Liver (tissue), 9 donors: ENCODE measurements around the gene LOX. TPM values are rescaled to one million over a fixed set of nuclear protein-coding genes. Genes with fewer than 3 reads are reported as not detected.

Experiments
- DNase-seq: peaks from one replicate; pipeline ENCODE4 v3.0.0-alpha.2; 2017; ENCODE audit warnings: low spot score
- H3K27ac ChIP-seq, 2 donors: one replicate each; pipeline ENCODE4 v1.7.0; 2013; ENCODE audit warnings: inconsistent platforms in 2 of 2, low read length in 2 of 2, control low read depth in 1 of 2, low read depth in 1 of 2, mild to moderate bottlenecking in 1 of 2
- H3K27me3 ChIP-seq, 4 donors: one replicate each; pipeline versions ENCODE4 v1.6.1 to v1.7.0; 2013; ENCODE audit warnings: low read length in 3 of 4, inconsistent platforms in 1 of 4, mild to moderate bottlenecking in 1 of 4, moderate library complexity in 1 of 4; ENCODE audit not compliant: control insufficient read depth in 4 of 4, insufficient read depth in 4 of 4
- H3K36me3 ChIP-seq, 4 donors: one replicate each; pipeline versions ENCODE4 v1.6.1 to v1.7.0; 2013; ENCODE audit warnings: low read length in 3 of 4, mild to moderate bottlenecking in 3 of 4, low read depth in 1 of 4, moderate library complexity in 1 of 4; ENCODE audit not compliant: control insufficient read depth in 4 of 4, insufficient read depth in 3 of 4
- H3K4me1 ChIP-seq, 4 donors: one replicate each; pipeline versions ENCODE4 v1.6.1 to v1.7.0; 2013; ENCODE audit warnings: low read length in 3 of 4, mild to moderate bottlenecking in 3 of 4, moderate library complexity in 1 of 4; ENCODE audit not compliant: control insufficient read depth in 4 of 4, insufficient read depth in 4 of 4
- H3K4me3 ChIP-seq, 3 donors: one replicate each; pipeline versions ENCODE4 v1.6.1 to v1.7.0; 2013; ENCODE audit warnings: low read length in 3 of 3, control low read depth in 1 of 3, low read depth in 1 of 3, mild to moderate bottlenecking in 1 of 3
- H3K9ac ChIP-seq, 2 donors: one replicate each; pipeline ENCODE4 v1.7.0; 2013; ENCODE audit warnings: low read length in 2 of 2, mild to moderate bottlenecking in 2 of 2, moderate library complexity in 2 of 2, control low read depth in 1 of 2, low read depth in 1 of 2
- H3K9me3 ChIP-seq, 4 donors: one replicate each; pipeline versions ENCODE4 v1.6.1 to v1.7.0; 2013; ENCODE audit warnings: low read length in 3 of 4; ENCODE audit not compliant: control insufficient read depth in 4 of 4
- EGR1 ChIP-seq, 2 donors: IDR thresholded peaks; 2 replicates each; pipeline ENCODE4 v1.6.1; 2016 to 2018; ENCODE audit warnings: antibody characterized with exemption in 2 of 2, low read depth in 2 of 2
- FOXA1 ChIP-seq: IDR thresholded peaks from 2 replicates; pipeline ENCODE4 v1.6.1; 2016; ENCODE audit warnings: antibody characterized with exemption
- GABPA ChIP-seq, 2 donors: IDR thresholded peaks in 1 of 2; conservative IDR thresholded peaks in 1 of 2; 2 replicates each; pipeline ENCODE4 v1.6.1; 2016; ENCODE audit warnings: antibody characterized with exemption in 2 of 2, mild to moderate bottlenecking in 1 of 2, moderate library complexity in 1 of 2
- HNF4A ChIP-seq, 2 donors: conservative IDR thresholded peaks; 2 replicates each; pipeline ENCODE4 v1.6.1; 2016; ENCODE audit warnings: antibody characterized with exemption in 2 of 2, mild to moderate bottlenecking in 2 of 2
- MAX ChIP-seq: IDR thresholded peaks from 2 replicates; pipeline ENCODE4 v1.6.1; 2016; ENCODE audit warnings: antibody characterized with exemption
- NR2F2 ChIP-seq: IDR thresholded peaks from 2 replicates; pipeline ENCODE4 v1.6.1; 2016; ENCODE audit warnings: antibody characterized with exemption
- REST ChIP-seq: IDR thresholded peaks from 2 replicates; pipeline ENCODE4 v1.6.1; 2016; ENCODE audit warnings: antibody characterized with exemption, mild to moderate bottlenecking
- SP1 ChIP-seq: IDR thresholded peaks from 2 replicates; pipeline ENCODE4 v1.6.1; 2018; ENCODE audit warnings: antibody characterized with exemption, mild to moderate bottlenecking
- TAF1 ChIP-seq: conservative IDR thresholded peaks from 2 replicates; pipeline ENCODE4 v1.6.1; 2016; ENCODE audit warnings: antibody characterized with exemption, mild to moderate bottlenecking
- YY1 ChIP-seq: IDR thresholded peaks from 2 replicates; pipeline ENCODE4 v1.6.1; 2016; ENCODE audit warnings: antibody characterized with exemption, mild to moderate bottlenecking
- ZBTB33 ChIP-seq: IDR thresholded peaks from 2 replicates; pipeline ENCODE4 v1.6.1; 2016; ENCODE audit warnings: antibody characterized with exemption
- WGBS: extraction: QIAGEN DNeasy Blood & Tissue Kit; methylation state at CpG from one replicate; pipeline ENCODE4 v1.1.7; 2013; 5-methylcytosine and 5-hydroxymethylcytosine counted together
- polyA plus RNA-seq, 2 donors: library from polyadenylated mRNA; stranded (reverse) in 1 of 2; unstranded in 1 of 2; fragments of 200-250 nt in 1 of 2; fragments of >200 nt in 1 of 2; fragmentation: Nextera tagmentation in 1 of 2; extraction: Ambion mirVana in 1 of 2; gene quantifications; one replicate each; pipeline versions ENCODE4 v1.2.1 to v1.2.3, GENCODE V29; 2013 to 2015
- total RNA-seq, 2 donors: library from RNA; depleted of rRNA; stranded (reverse); fragments of >200 nt; gene quantifications; one replicate each; pipeline ENCODE4 v1.2.3, GENCODE V29; 2014
- TF ChIP-seq, protein P1 (sequence below): IDR thresholded peaks from 2 replicates; pipeline ENCODE4 v1.6.1; 2016; ENCODE audit warnings: antibody characterized with exemption
- TF ChIP-seq, protein P2 (sequence below): fragments of 150-350 bp; IDR thresholded peaks from 2 replicates; pipeline ENCODE4 v1.5.1; 2017; ENCODE audit warnings: improper control_type of control experiment, low read depth, low read length; ENCODE audit not compliant: missing input control
- donor health status: healthy.
- donor health status: healthy.
- donor health status: healthy.
- donor health status: healthy.
- donor health status: healthy.

Gene LOX
- total and polyA plus RNA-seq, 4 donors = 0.42 to 2.2 (median 0.92) TPM

DNA sequence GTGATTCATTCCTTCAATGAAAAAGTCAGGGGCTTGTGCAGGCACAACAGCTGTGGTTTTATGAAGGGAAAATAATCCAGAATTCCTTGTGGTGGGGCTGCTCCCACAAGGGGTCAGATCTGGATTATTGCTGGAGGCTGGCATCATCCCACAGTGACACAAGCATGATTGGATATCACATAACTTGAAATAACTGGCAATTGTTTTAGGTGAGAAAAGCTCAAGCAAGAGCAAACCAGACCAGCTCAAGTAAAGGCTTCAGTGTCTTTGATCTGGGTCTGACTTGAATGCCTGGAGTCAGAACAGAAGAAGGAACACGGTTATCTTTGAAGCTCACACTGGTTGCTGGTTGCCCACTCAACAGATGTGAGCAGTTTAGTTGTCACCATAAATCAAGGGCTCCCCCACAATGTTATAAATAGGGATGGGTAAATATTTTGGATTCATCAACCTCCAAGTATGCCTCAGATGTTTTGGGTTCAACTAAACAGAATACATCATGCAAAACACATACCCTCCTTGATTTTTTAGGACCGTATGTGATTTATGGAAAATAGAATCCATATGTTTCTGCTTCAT is 48.2 kb upstream of the LOX start:
- Histone ChIP-seq H3K4me3 (no peak overlapping the region), H3K4me1 (no peaks in the 10 kb centered on the region), H3K36me3 (no peaks in the 10 kb centered on the region), H3K9me3 (no peaks in the 10 kb centered on the region), H3K27me3 (no peaks in the 10 kb centered on the region), H3K27ac (no peak overlapping the region), H3K9ac (no peak overlapping the region)
- no peak for DNase-seq
- WGBS = 67% methylated on average over 2 of the region's 2 CpGs
- TF ChIP-seq EGR1 (IDR thresholded peaks at IDR 0.05; ENCODE audit: low read depth in 2 of 2) (no peak), YY1 (no peak), SP1 (no peak), MAX (no peak), FOXA1 (no peak), NR2F2 (no peak), REST (no peak), GABPA (IDR thresholded peaks at IDR 0.05 in 1 of 2, conservative IDR thresholded peaks at IDR 0.05 in 1 of 2) (no peak)
- TF ChIP-seq, protein P1, sequence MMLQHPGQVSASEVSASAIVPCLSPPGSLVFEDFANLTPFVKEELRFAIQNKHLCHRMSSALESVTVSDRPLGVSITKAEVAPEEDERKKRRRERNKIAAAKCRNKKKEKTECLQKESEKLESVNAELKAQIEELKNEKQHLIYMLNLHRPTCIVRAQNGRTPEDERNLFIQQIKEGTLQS = no peak
- TF ChIP-seq, protein P2, sequence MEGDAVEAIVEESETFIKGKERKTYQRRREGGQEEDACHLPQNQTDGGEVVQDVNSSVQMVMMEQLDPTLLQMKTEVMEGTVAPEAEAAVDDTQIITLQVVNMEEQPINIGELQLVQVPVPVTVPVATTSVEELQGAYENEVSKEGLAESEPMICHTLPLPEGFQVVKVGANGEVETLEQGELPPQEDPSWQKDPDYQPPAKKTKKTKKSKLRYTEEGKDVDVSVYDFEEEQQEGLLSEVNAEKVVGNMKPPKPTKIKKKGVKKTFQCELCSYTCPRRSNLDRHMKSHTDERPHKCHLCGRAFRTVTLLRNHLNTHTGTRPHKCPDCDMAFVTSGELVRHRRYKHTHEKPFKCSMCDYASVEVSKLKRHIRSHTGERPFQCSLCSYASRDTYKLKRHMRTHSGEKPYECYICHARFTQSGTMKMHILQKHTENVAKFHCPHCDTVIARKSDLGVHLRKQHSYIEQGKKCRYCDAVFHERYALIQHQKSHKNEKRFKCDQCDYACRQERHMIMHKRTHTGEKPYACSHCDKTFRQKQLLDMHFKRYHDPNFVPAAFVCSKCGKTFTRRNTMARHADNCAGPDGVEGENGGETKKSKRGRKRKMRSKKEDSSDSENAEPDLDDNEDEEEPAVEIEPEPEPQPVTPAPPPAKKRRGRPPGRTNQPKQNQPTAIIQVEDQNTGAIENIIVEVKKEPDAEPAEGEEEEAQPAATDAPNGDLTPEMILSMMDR = no peak

DNA sequence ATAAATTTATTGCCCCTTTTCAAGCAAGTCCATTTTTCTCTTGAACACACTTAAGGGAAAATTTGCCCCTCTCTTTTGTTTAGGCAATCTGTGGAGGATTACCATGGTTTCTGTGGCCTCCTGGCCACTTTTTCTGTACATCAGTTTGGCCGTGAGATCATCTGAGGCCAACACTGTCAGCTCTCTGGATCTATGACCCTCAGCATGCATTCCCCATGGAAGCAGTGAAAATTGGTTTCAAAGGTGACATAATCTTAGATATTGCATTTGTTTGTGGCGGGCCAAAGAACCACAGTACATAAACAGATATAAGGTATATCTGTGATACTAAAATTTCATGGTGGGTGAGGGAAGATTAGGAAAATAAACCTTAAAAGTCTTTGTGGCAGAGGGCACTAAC is 46.7 kb upstream of the LOX start:
- H3K27ac ChIP-seq = no peak overlapping the region
- TF ChIP-seq FOXA1 = no peak
- TF ChIP-seq HNF4A (conservative IDR thresholded peaks at IDR 0.05) = no peak
- TF ChIP-seq SP1 = no peak
- no peak for TF ChIP-seq ZBTB33
- TF ChIP-seq TAF1 = no peak
- TF ChIP-seq, protein P2 = no peak
- no peaks in the 10 kb centered on the region for H3K27me3 ChIP-seq
- H3K9ac ChIP-seq = no peak overlapping the region
- H3K4me3 ChIP-seq = no peak overlapping the region
- H3K4me1 ChIP-seq = no peaks in the 10 kb centered on the region
- H3K36me3 ChIP-seq = no peaks in the 10 kb centered on the region
- no peak for DNase-seq
- H3K9me3 ChIP-seq = no peaks in the 10 kb centered on the region
- WGBS = 90% methylated on average over 2 of the region's 2 CpGs
